CD4-positive, alpha-beta T cell (primary cell): ENCODE data around the gene IDH3B. TPM values are rescaled to one million over a fixed set of nuclear protein-coding genes. Genes with fewer than 3 reads are reported as not detected.
A peak's percentile ranks its signal among the peaks of the same experiment; 100 is the strongest.
"Not testable (repeated sequence)": the region's sequence is repeated elsewhere in the genome, so short reads cannot be mapped to it uniquely, and the experiment has no call there.

Experiments
- ATAC-seq: fragments of 200-7000 bp; cut with Tn5 transposase; one replicate; pipeline ENCODE4 v1.10.0; 2022; ENCODE audit warnings: mild to moderate bottlenecking; ENCODE audit not compliant: poor library complexity
- CTCF ChIA-PET: fragments of 350-600 bp; sonication (Branson Sonifier 250); formaldehyde crosslinking; loops from one replicate; lab custom pipeline; 2021; ENCODE audit warnings: antibody characterized with exemption, inconsistent platforms; lab: Charles Lee
- POLR2A ChIA-PET: fragments of 350-600 bp; sonication (Branson Sonifier 250); formaldehyde crosslinking; loops from one replicate; lab custom pipeline; 2021; ENCODE audit warnings: antibody characterized with exemption, inconsistent platforms; lab: Charles Lee
- DNase-seq, 14 experiments: peaks; one replicate each; pipeline ENCODE4 v3.0.0-alpha.2; 2013 to 2020; ENCODE audit warnings: mixed read lengths in 2 of 14
- H3K27ac ChIP-seq, 2 donors: one replicate each; pipeline versions ENCODE4 v1.5.1 to v1.7.0; 2013; ENCODE audit warnings: low read length in 2 of 2, low read depth in 1 of 2, mild to moderate bottlenecking in 1 of 2
- H3K27me3 ChIP-seq, 2 experiments: 1 replicate in 1 of 2; 2 replicates in 1 of 2; pipeline versions ENCODE4 v1.6.1 to v1.7.0; 2013; ENCODE audit warnings: low read length in 2 of 2, control low read depth in 1 of 2, mild to moderate bottlenecking in 1 of 2, moderate library complexity in 1 of 2; ENCODE audit not compliant: insufficient read depth in 2 of 2, control insufficient read depth in 1 of 2
- H3K36me3 ChIP-seq: one replicate; pipeline ENCODE4 v1.6.1; 2013; ENCODE audit warnings: low read length, control low read depth; ENCODE audit not compliant: insufficient read depth
- H3K4me1 ChIP-seq: one replicate; pipeline ENCODE4 v1.6.1; 2013; ENCODE audit warnings: low read length, control low read depth; ENCODE audit not compliant: insufficient read depth
- H3K4me3 ChIP-seq: one replicate; pipeline ENCODE4 v1.5.1; 2013; ENCODE audit warnings: mild to moderate bottlenecking, low read length, moderate library complexity
- H3K9me3 ChIP-seq, 2 experiments: 1 replicate in 1 of 2; 2 replicates in 1 of 2; pipeline versions ENCODE4 v1.6.1 to v1.7.0; 2013; ENCODE audit warnings: low read length in 2 of 2, mild to moderate bottlenecking in 2 of 2, control low read depth in 1 of 2, moderate library complexity in 1 of 2; ENCODE audit not compliant: control insufficient read depth in 1 of 2, insufficient read depth in 1 of 2
- H3K27ac Mint-ChIP-seq: one replicate; pipeline ENCODE4 v1.8.0; 2020; ENCODE audit warnings: mixed read lengths
- H3K27me3 Mint-ChIP-seq: one replicate; pipeline ENCODE4 v1.8.0; 2021; ENCODE audit warnings: mixed read lengths
- H3K36me3 Mint-ChIP-seq: one replicate; pipeline ENCODE4 v1.8.0; 2021; ENCODE audit warnings: low read depth, mixed read lengths
- H3K4me1 Mint-ChIP-seq: one replicate; pipeline ENCODE4 v1.8.0; 2021; ENCODE audit warnings: low read depth, mixed read lengths
- H3K4me3 Mint-ChIP-seq: one replicate; pipeline ENCODE4 v1.8.0; 2020; ENCODE audit warnings: mild to moderate bottlenecking, mixed read lengths
- H3K9me3 Mint-ChIP-seq: one replicate; pipeline ENCODE4 v1.8.0; 2020; ENCODE audit warnings: mixed read lengths
- CTCF ChIP-seq: fragments of 200-600 bp; IDR thresholded peaks from one replicate; pipeline ENCODE4 v1.8.0; 2022; ENCODE audit warnings: antibody characterized with exemption, mild to moderate bottlenecking
- intact Hi-C, 2 experiments: fragments of 100-400 bp; cut with DNase I in 1 of 2; cut with micrococcal nuclease in 1 of 2; formaldehyde crosslinking; loops; one replicate each; pipeline versions ENCODE4 v1.15.1 to v1.9.0; 2023 to 2025; cut with DNase I, micrococcal nuclease
- total RNA-seq, 174 experiments: library from RNA in 2 of 174; stranded (reverse) in 2 of 174; gene quantifications; one replicate each; pipeline ENCODE4 v1.2.3 and lab custom pipeline; 2021 to 2026

The IDH3B gene
- total RNA-seq, 2 experiments from 2014 or later: 171 to 181 TPM

GRCh38 chr20:2696646-2697045, 32.6 kb upstream of the IDH3B start:
- DNase-seq (no peak), ATAC-seq (no peak)
- Histone ChIP-seq H3K27me3 (peaks cover 26 to 32% of the 10 kb centered on the region in 2 experiments), H3K9me3 (peaks cover 0 to 11% of the 10 kb centered on the region in 2 experiments), H3K27ac (no peak overlapping the region), H3K4me1 (peaks cover 16% of the 10 kb centered on the region), H3K4me3 (no peak overlapping the region), H3K36me3 (no peaks in the 10 kb centered on the region)
- TF ChIP-seq CTCF: no peak
- ChIA-PET POLR2A (no interaction called here), CTCF (no interaction called here)
- Mint-ChIP-seq H3K4me3 (no peak overlapping the region), H3K27ac (no peak overlapping the region), H3K27me3 (peaks cover 54% of the 10 kb centered on the region), H3K4me1 (peaks cover 9% of the 10 kb centered on the region), H3K36me3 (peaks cover 4% of the 10 kb centered on the region), H3K9me3 (no peaks in the 10 kb centered on the region)
- intact Hi-C loops: no loop called here

GRCh38 chr20:2695984-2696525, 32.0 kb upstream of the IDH3B start:
- Histone ChIP-seq H3K9me3 (peaks cover 0 to 11% of the 10 kb centered on the region in 2 experiments), H3K4me1 (peaks cover 17% of the 10 kb centered on the region), H3K27me3 (peaks cover 26 to 33% of the 10 kb centered on the region in 2 experiments)
- H3K27ac Mint-ChIP-seq, H3K4me3 ChIP-seq, intact Hi-C loops, DNase-seq, H3K9me3 Mint-ChIP-seq, H3K36me3 Mint-ChIP-seq, CTCF ChIA-PET, POLR2A ChIA-PET, H3K36me3 ChIP-seq, H3K27ac ChIP-seq, ATAC-seq: not testable (repeated sequence)
- peaks cover 15% of the 10 kb centered on the region for H3K4me1 Mint-ChIP-seq
- peaks cover 60% of the 10 kb centered on the region for H3K27me3 Mint-ChIP-seq
- peak overlapping the region; percentile 20 for H3K4me3 Mint-ChIP-seq

- ChIA-PET POLR2A (no interaction called here), CTCF (interaction anchor here (2.1 kb wide), 1 partner anchor 57 kb away, joined by 6 read pairs; no protein-coding TSS in a partner anchor)
- H3K36me3 ChIP-seq: no peaks in the 10 kb centered on the region
- no peak overlapping the region for H3K27ac Mint-ChIP-seq
- H3K27me3 Mint-ChIP-seq: peaks cover 61% of the 10 kb centered on the region
- ATAC-seq (no peak), DNase-seq (no peak)
- H3K36me3 Mint-ChIP-seq: peaks cover 4% of the 10 kb centered on the region
- peaks cover 19% of the 10 kb centered on the region for H3K4me1 Mint-ChIP-seq
- intact Hi-C loops: no loop called here
- TF ChIP-seq CTCF: no peak
- H3K9me3 ChIP-seq: peaks cover 0 to 11% of the 10 kb centered on the region in 2 experiments
- H3K4me1 ChIP-seq: peaks cover 17% of the 10 kb centered on the region
- no peak overlapping the region for H3K4me3 ChIP-seq
- H3K9me3 Mint-ChIP-seq: no peaks in the 10 kb centered on the region
- peaks cover 26 to 36% of the 10 kb centered on the region in 2 experiments for H3K27me3 ChIP-seq
- H3K27ac ChIP-seq: no peak overlapping the region
- peak overlapping the region; percentile 79 for H3K4me3 Mint-ChIP-seq
Measured at GRCh38 chr20:2695206-2695983, 31.4 kb upstream of the IDH3B start.
